Endothelial cell of umbilical vein (primary cell): Measurements from ENCODE around the gene DGKB. TPM values are rescaled to one million over a fixed set of nuclear protein-coding genes. Genes with fewer than 3 reads are reported as not detected.

Source experiments
- BruUV-seq: library from RNA; stranded (reverse); fragments of 400-500 nt; replicated peaks from 2 replicates; lab custom pipeline; 2021; lab: Mats Ljungman, UMichigan
- CTCF ChIA-PET: fragments of 300-600, 350-600 bp; sonication (Branson Sonifier 250); formaldehyde crosslinking; loops from one replicate; lab custom pipeline; 2021; ENCODE audit warnings: antibody characterized with exemption, inconsistent platforms; lab: Charles Lee
- POLR2A ChIA-PET: fragments of 300-600, 350-600 bp; sonication (Branson Sonifier 250); formaldehyde crosslinking; loops from one replicate; lab custom pipeline; 2021; ENCODE audit warnings: antibody characterized with exemption, inconsistent platforms; lab: Charles Lee
- DNase-seq: peaks from one replicate; pipeline ENCODE4 v3.0.0-alpha.2; 2011; ENCODE audit warnings: low read depth, low spot score
- FAIRE-seq: peaks from 2 replicates; lab custom pipeline; 2011; peaks lifted over from hg19 to GRCh38; lab: Jason Lieb, UNC
- H2AFZ ChIP-seq: 2 replicates; pipeline ENCODE4 v1.6.0; 2012; ENCODE audit warnings: low read depth, low read length, control low read depth, inconsistent platforms
- H3K27ac ChIP-seq: 2 replicates; pipeline ENCODE4 v1.5.1; 2011; ENCODE audit warnings: low read depth, mild to moderate bottlenecking, control low read depth, low read length, moderate library complexity; ENCODE audit not compliant: insufficient read depth
- H3K27me3 ChIP-seq, 2 experiments: 2 replicates each; pipeline versions ENCODE4 v1.6.0 to v1.6.1; 2011; ENCODE audit warnings: low read length in 2 of 2, mixed read lengths in 1 of 2; ENCODE audit not compliant: control insufficient read depth in 2 of 2, insufficient read depth in 2 of 2
- H3K36me3 ChIP-seq, 2 experiments: 2 replicates in 1 of 2; 3 replicates in 1 of 2; pipeline ENCODE4 v1.5.1; 2011; ENCODE audit warnings: low read length in 2 of 2, mild to moderate bottlenecking in 1 of 2, moderate library complexity in 1 of 2; ENCODE audit not compliant: control insufficient read depth in 2 of 2, insufficient read depth in 2 of 2; ENCODE audit errors: extremely low read depth in 1 of 2
- H3K4me1 ChIP-seq: 3 replicates; pipeline ENCODE4 v1.5.1; 2011; ENCODE audit warnings: mild to moderate bottlenecking, low read length; ENCODE audit not compliant: control insufficient read depth, insufficient read depth; ENCODE audit errors: extremely low read depth
- H3K4me2 ChIP-seq: 2 replicates; pipeline ENCODE4 v1.6.1; 2011; ENCODE audit warnings: low read length, control low read depth, mixed read lengths; ENCODE audit not compliant: insufficient read depth
- H3K4me3 ChIP-seq, 3 experiments: fragments of 200-600 bp in 1 of 3; sonication (generic), shearing (Covaris generic) in 1 of 3; replicated peaks in 1 of 3; 2 replicates each; pipeline ENCODE4 v1.5.1; 2011 to 2016; ENCODE audit warnings: control low read depth in 3 of 3, low read length in 3 of 3, mild to moderate bottlenecking in 2 of 3, inconsistent platforms in 1 of 3, low read depth in 1 of 3, moderate library complexity in 1 of 3; ENCODE audit not compliant: insufficient read depth in 1 of 3
- H3K79me2 ChIP-seq: 2 replicates; pipeline ENCODE4 v1.6.0; 2012; ENCODE audit warnings: low read length, inconsistent platforms; ENCODE audit not compliant: control insufficient read depth, insufficient read depth
- H3K9ac ChIP-seq: replicated peaks from 2 replicates; pipeline ENCODE3; 2011; ENCODE audit warnings: low read length, control low read depth; ENCODE audit not compliant: insufficient read depth; ENCODE audit errors: extremely low read depth
- H3K9me1 ChIP-seq: replicated peaks from 3 replicates; pipeline ENCODE4 v1.6.0; 2011; ENCODE audit warnings: mild to moderate bottlenecking, low read length; ENCODE audit not compliant: control insufficient read depth, insufficient read depth; ENCODE audit errors: extremely low read depth
- H3K9me3 ChIP-seq: replicated peaks from 2 replicates; pipeline ENCODE4 v1.5.1; 2012; ENCODE audit warnings: low read length, inconsistent platforms; ENCODE audit not compliant: control insufficient read depth, insufficient read depth
- H4K20me1 ChIP-seq: replicated peaks from 2 replicates; pipeline ENCODE3; 2011; ENCODE audit warnings: mild to moderate bottlenecking, low read length; ENCODE audit not compliant: control insufficient read depth, insufficient read depth; ENCODE audit errors: extremely low read depth
- CTCF ChIP-seq, 2 donors: IDR thresholded peaks; 1 replicate in 1 of 2; 2 replicates in 1 of 2; pipeline ENCODE4 v1.5.1; 2011; ENCODE audit warnings: low read length in 2 of 2, mild to moderate bottlenecking in 2 of 2, moderate library complexity in 2 of 2, control low read depth in 1 of 2, inconsistent platforms in 1 of 2, low read depth in 1 of 2; ENCODE audit not compliant: insufficient read depth in 1 of 2; ENCODE audit errors: extremely low read depth in 1 of 2
- EZH2 ChIP-seq: IDR thresholded peaks from 2 replicates; pipeline ENCODE4 v1.6.1; 2012; ENCODE audit warnings: borderline replicate concordance, low read depth, mild to moderate bottlenecking, moderate library complexity, low read length, inconsistent platforms; ENCODE audit not compliant: severe bottlenecking
- FOS ChIP-seq: IDR thresholded peaks from 2 replicates; pipeline ENCODE4 v1.6.1; 2011; ENCODE audit warnings: mild to moderate bottlenecking, low read length, moderate library complexity, borderline replicate concordance; ENCODE audit not compliant: insufficient read depth
- GATA2 ChIP-seq: IDR thresholded peaks from 2 replicates; pipeline ENCODE4 v1.7.0; 2011; ENCODE audit warnings: low read depth, mild to moderate bottlenecking, moderate library complexity, mixed read lengths, low read length; ENCODE audit not compliant: insufficient read length, insufficient read depth
- JUN ChIP-seq: IDR thresholded peaks from 2 replicates; pipeline ENCODE4 v1.6.1; 2011; ENCODE audit warnings: borderline replicate concordance, low read depth; ENCODE audit not compliant: insufficient read length, insufficient read depth
- MAX ChIP-seq: IDR thresholded peaks from 2 replicates; pipeline ENCODE4 v1.6.1; 2011; ENCODE audit not compliant: insufficient read depth, insufficient read length
- MYC ChIP-seq: IDR thresholded peaks from one replicate; pipeline ENCODE4 v1.6.1; 2011; ENCODE audit warnings: mild to moderate bottlenecking, low read depth, low read length
- POLR2A ChIP-seq: IDR thresholded peaks from 2 replicates; pipeline ENCODE4 v1.6.1; 2012; ENCODE audit warnings: low read depth, mild to moderate bottlenecking, control low read depth, low read length
- POLR2AphosphoS5 ChIP-seq: IDR thresholded peaks from 2 replicates; pipeline ENCODE4 v1.6.1; 2012; ENCODE audit warnings: low read depth, mild to moderate bottlenecking, control low read depth, low read length, moderate library complexity; ENCODE audit not compliant: insufficient read depth
- dilution Hi-C: fragments of 300-500 bp; cut with MboI; formaldehyde crosslinking; loops from one replicate; pipeline ENCODE4 v1.15.0; 2019; ENCODE audit warnings: low sequenced_read_pairs; ENCODE audit not compliant: extremely low pct_ligation_motif_present
- intact Hi-C: fragments of 100-400 bp; cut with micrococcal nuclease; formaldehyde crosslinking; loops from one replicate; pipeline ENCODE4 v1.10.0; 2022
- polyA plus RNA-seq, 4 experiments: library from polyadenylated mRNA; depleted of rRNA in 3 of 4; stranded (reverse) in 3 of 4; unstranded in 1 of 4; fragments of >200 nt; gene quantifications; 2 replicates each; pipeline versions ENCODE4 v1.2.1 to v1.2.3, GENCODE V29; 2011 to 2012; ENCODE audit warnings: missing spikeins in 1 of 4
- total RNA-seq: library from RNA; stranded (reverse); gene quantifications from 2 replicates; pipeline ENCODE4 v1.2.3, GENCODE V29; 2021

Gene DGKB
- total and polyA plus RNA-seq, 2 donors (not counting 3 experiments of a cell fraction or from before 2014, with no cell fraction given), result not detected

- Histone ChIP-seq H3K36me3 (no peaks in the 10 kb centered on the region), H3K4me1 (no peaks in the 10 kb centered on the region), H3K79me2 (no peaks in the 10 kb centered on the region), H3K27ac (no peak overlapping the region), H3K9me3 (no peaks in the 10 kb centered on the region), H2AFZ (no peak overlapping the region), H3K4me3 (no peak overlapping the region), H3K4me2 (no peak overlapping the region), H3K9ac (no peak overlapping the region), H3K9me1 (no peaks in the 10 kb centered on the region), H4K20me1 (peaks cover 2% of the 10 kb centered on the region), H3K27me3 (no peaks in the 10 kb centered on the region)
- ChIA-PET CTCF (no interaction called here), POLR2A (no interaction called here)
- intact Hi-C loops (no loop called here), dilution Hi-C loops (no loop called here)
- DNase-seq (no peak), FAIRE-seq (no peak)
- TF ChIP-seq CTCF (IDR thresholded peaks at IDR 0.05; ENCODE audit: extremely low read depth in 1 of 2, insufficient read depth in 1 of 2, low read depth in 1 of 2, low read length in 2 of 2) (no peak), EZH2 (no peak), POLR2A (no peak), GATA2 (no peak), FOS (no peak), POLR2AphosphoS5 (no peak), MAX (no peak), JUN (no peak), MYC (no peak)
- no TSS peak for BruUV-seq
Measured at GRCh38 chr7:14495633-14496032, 406.9 kb downstream of the DGKB start.
